ENCODE measurements around the gene PET100. TPM values are rescaled to one million over a fixed set of nuclear protein-coding genes. Genes with fewer than 3 reads are reported as not detected.
"Not testable (repeated sequence)": the region's sequence is repeated elsewhere in the genome, so short reads cannot be mapped to it uniquely, and the experiment has no call there.

PET100 gene
- total RNA-seq, 1 donor from 2014 or later = not detected

DNA sequence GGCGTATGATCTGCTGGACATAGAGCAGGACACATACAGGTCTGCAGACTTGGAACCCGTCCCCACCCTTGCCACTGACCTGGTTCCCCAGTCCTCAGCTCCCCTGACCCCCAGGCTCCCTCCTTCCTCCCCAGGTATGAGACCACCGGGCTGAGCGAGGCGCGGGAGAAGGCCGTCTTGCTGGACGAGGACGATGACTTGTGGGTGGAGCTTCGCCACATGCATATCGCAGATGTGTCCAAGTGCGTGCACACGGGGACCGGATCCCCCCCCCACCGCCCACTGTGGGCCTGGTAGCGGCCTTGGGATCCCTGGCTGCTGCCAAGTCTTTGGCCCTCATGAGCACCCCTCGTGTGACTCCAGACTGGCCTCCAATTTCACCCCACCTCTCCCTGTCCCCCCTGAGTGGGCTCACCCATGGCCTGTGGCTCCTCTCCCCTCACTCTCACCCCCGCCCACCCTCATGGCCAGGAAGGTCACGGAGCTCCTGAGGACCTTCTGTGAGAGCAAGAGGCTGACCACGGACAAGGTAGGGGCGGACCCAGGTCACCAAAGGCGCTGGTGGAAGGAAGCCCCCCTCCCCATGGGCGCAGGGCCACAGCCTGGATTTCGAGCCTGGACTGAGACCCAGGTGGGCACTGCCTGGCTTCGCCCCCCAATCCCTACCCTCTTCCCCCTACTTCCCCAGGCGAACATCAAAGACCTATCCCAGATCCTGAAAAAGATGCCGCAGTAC lies 12.9 kb downstream of the PET100 start:
- TF ChIP-seq, protein P1, sequence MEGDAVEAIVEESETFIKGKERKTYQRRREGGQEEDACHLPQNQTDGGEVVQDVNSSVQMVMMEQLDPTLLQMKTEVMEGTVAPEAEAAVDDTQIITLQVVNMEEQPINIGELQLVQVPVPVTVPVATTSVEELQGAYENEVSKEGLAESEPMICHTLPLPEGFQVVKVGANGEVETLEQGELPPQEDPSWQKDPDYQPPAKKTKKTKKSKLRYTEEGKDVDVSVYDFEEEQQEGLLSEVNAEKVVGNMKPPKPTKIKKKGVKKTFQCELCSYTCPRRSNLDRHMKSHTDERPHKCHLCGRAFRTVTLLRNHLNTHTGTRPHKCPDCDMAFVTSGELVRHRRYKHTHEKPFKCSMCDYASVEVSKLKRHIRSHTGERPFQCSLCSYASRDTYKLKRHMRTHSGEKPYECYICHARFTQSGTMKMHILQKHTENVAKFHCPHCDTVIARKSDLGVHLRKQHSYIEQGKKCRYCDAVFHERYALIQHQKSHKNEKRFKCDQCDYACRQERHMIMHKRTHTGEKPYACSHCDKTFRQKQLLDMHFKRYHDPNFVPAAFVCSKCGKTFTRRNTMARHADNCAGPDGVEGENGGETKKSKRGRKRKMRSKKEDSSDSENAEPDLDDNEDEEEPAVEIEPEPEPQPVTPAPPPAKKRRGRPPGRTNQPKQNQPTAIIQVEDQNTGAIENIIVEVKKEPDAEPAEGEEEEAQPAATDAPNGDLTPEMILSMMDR (IDR thresholded peaks at IDR 0.05) = no peak
- intact Hi-C loops (cut with DNase I) = no loop called here
- no peaks in the 10 kb centered on the region for H3K9me3 ChIP-seq
- H3K4me3 ChIP-seq = no peak overlapping the region
- H3K36me3 ChIP-seq = no peaks in the 10 kb centered on the region
- DNase-seq (ENCODE audit: low spot score in 2 of 2) = no peak
- H3K27me3 ChIP-seq = no peaks in the 10 kb centered on the region
- no peaks in the 10 kb centered on the region for H3K4me1 ChIP-seq
- no peak overlapping the region for H3K27ac ChIP-seq

DNA sequence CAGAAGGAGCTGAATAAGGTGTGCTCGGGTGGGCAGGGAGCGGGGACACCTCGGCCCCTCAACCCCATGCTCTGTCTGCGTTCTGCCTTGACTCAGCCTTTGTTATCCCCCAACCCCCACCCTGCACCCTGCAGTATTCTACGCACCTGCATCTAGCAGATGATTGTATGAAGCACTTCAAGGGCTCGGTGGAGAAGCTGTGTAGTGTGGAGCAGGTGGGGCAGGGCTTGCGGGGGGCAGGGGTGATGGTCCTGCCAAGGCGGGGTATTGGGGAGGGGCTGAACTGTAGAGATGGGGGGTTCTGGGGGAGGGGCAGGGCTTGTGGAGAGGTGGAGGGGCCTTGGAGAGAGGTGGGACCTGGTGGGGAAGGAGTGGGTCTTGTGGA lies 13.4 kb downstream of the PET100 start:
- no peak for DNase-seq (ENCODE audit: low spot score in 2 of 2)
- no peaks in the 10 kb centered on the region for H3K4me1 ChIP-seq
- TF ChIP-seq, protein P1 (IDR thresholded peaks at IDR 0.05) = no peak
- H3K4me3 ChIP-seq = no peak overlapping the region
- no peak overlapping the region for H3K27ac ChIP-seq
- no peaks in the 10 kb centered on the region for H3K36me3 ChIP-seq
- intact Hi-C loops (cut with DNase I) = no loop called here
- no peaks in the 10 kb centered on the region for H3K9me3 ChIP-seq
- H3K27me3 ChIP-seq = no peaks in the 10 kb centered on the region

DNA sequence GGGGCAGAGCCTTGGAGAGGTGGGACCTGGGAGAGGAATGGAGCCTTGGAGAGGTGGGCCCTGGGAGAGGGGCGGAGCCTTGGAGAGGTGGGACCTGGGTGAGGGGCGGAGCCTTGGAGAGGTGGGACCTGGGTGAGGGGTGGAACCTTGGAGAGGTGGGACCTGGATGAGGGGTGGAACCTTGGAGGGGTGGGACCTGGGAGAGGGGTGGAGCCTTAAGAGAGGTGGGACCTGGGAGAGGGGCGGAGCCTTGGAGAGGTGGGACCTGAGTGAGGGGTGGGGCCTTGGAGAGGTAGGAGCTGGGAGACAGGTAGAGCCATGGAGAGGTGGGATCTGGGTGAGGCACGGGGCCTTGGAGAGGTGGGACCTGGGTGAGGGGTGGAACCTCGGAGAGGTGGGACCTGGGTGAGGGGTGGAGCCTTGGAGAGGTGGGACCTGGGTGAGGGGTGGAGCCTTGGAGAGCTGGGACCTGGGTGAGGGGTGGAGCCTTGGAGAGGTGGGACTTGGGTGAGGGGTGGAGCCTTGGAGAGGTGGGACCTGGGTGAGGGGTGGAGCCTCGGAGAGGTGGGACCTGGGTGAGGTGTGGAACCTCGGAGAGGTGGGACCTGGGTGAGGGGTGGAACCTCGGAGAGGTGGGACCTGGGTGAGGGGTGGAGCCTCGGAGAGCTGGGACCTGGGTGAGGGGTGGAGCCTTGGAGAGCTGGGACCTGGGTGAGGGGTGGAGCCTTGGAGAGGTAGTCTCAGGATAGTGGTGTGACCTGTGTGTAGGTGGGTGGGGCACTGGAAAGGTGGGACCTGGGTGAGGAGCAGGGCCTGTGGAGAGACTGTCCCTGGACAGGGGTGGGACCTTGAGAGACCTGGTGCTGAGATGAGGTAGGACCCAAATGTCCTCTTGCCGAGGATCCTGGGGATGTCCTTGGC lies 14.3 kb downstream of the PET100 start:
- DNase-seq (ENCODE audit: low spot score in 2 of 2); H3K36me3 ChIP-seq; H3K27me3 ChIP-seq; H3K27ac ChIP-seq; H3K4me1 ChIP-seq; intact Hi-C loops (cut with DNase I); H3K4me3 ChIP-seq; H3K9me3 ChIP-seq: not testable (repeated sequence)

DNA sequence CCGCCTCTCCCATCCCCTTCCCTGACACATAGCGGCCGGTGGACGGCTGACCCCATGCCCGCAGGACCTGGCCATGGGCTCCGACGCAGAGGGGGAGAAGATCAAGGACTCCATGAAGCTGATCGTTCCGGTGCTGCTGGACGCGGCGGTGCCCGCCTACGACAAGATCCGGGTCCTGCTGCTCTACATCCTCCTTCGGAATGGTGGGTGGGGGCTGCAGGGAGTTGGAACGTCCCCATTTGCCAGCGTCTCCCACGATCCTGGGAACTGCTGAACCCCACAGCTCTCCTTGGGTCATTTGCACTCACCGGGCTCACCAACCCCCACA lies 14.9 kb downstream of the PET100 start:
- intact Hi-C loops (cut with DNase I) = no loop called here
- no peak overlapping the region for H3K27ac ChIP-seq

DNA sequence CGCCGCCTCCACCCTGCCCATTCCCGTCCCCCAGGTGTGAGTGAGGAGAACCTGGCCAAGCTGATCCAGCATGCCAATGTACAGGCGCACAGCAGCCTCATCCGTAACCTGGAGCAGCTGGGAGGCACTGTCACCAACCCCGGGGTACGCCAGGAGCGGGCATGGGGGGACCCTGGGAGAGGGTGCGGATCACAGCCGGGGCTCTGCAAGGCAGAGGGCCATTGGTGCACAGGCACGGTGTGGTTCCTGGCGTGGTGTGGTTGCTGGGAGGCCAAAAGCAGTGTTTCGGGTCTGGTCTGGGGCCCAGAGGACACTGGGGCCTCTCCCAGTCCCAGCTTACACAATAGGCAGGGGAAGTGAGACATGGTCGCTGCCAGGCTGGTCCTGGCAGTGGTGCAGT lies 15.6 kb downstream of the PET100 start:
- Histone ChIP-seq H3K9me3 (no peaks in the 10 kb centered on the region), H3K27me3 (no peaks in the 10 kb centered on the region), H3K27ac (no peak overlapping the region), H3K4me3 (no peak overlapping the region), H3K4me1 (no peaks in the 10 kb centered on the region), H3K36me3 (no peaks in the 10 kb centered on the region)
- intact Hi-C loops (cut with DNase I) = no loop called here
- DNase-seq (ENCODE audit: low spot score in 2 of 2) = no peak
- TF ChIP-seq, protein P1 (IDR thresholded peaks at IDR 0.05) = no peak

More for the DNA sequence above, 14.9 kb downstream of the PET100 start:
- no peak overlapping the region for H3K4me3 ChIP-seq
- no peak for DNase-seq (ENCODE audit: low spot score in 2 of 2)
- no peaks in the 10 kb centered on the region for H3K27me3 ChIP-seq
- TF ChIP-seq, protein P1 (IDR thresholded peaks at IDR 0.05) = no peak
- H3K36me3 ChIP-seq = no peaks in the 10 kb centered on the region
- H3K4me1 ChIP-seq = no peaks in the 10 kb centered on the region
- H3K9me3 ChIP-seq = no peaks in the 10 kb centered on the region
